Right lobe of liver (tissue), 4 donors: Measurements from ENCODE around the gene C11orf52.

Source experiments
- POLR2A ChIP-seq: fragments of 450-650 bp; IDR thresholded peaks from one replicate; pipeline ENCODE4 v1.6.1; 2017; ENCODE audit warnings: antibody characterized with exemption, mild to moderate bottlenecking
- TF ChIP-seq, protein P1 (sequence below), 4 donors: fragments of 200-600 bp in 3 of 4; fragments of 450-650 bp in 1 of 4; IDR thresholded peaks; one replicate each; pipeline versions ENCODE4 v1.5.1 to v1.8.0; 2016 to 2022; ENCODE audit warnings: antibody characterized with exemption in 4 of 4, mild to moderate bottlenecking in 2 of 4
- donor health status: DM: no; HTN: no; CAD: no.
- donor health status: DM: no; HTN: no; CAD: no.
- donor health status: DM: no; HTN: yes; CAD: no.

GRCh38 chr11:111878385-111878848, 40.3 kb upstream of the C11orf52 start:
- TF ChIP-seq, protein P1, sequence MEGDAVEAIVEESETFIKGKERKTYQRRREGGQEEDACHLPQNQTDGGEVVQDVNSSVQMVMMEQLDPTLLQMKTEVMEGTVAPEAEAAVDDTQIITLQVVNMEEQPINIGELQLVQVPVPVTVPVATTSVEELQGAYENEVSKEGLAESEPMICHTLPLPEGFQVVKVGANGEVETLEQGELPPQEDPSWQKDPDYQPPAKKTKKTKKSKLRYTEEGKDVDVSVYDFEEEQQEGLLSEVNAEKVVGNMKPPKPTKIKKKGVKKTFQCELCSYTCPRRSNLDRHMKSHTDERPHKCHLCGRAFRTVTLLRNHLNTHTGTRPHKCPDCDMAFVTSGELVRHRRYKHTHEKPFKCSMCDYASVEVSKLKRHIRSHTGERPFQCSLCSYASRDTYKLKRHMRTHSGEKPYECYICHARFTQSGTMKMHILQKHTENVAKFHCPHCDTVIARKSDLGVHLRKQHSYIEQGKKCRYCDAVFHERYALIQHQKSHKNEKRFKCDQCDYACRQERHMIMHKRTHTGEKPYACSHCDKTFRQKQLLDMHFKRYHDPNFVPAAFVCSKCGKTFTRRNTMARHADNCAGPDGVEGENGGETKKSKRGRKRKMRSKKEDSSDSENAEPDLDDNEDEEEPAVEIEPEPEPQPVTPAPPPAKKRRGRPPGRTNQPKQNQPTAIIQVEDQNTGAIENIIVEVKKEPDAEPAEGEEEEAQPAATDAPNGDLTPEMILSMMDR (IDR thresholded peaks at IDR 0.05), result no peak
- no peak for TF ChIP-seq POLR2A
